PC-9 (cell line): ENCODE measurements around the gene AGAP2. TPM values are rescaled to one million over a fixed set of nuclear protein-coding genes. Genes with fewer than 3 reads are reported as not detected.
A peak's percentile ranks its signal among the peaks of the same experiment; 100 is the strongest.

Experiments used
- BruUV-seq: library from RNA; stranded (reverse); fragments of 400-500 nt; replicated peaks from 2 replicates; lab custom pipeline; 2021; lab: Mats Ljungman, UMichigan
- CTCF ChIA-PET: fragments of 300-600 bp; sonication (Branson Sonifier 250); formaldehyde crosslinking; loops from one replicate; lab custom pipeline; 2022; ENCODE audit warnings: antibody characterized with exemption; lab: Charles Lee
- POLR2A ChIA-PET: fragments of 300-600 bp; sonication (Branson Sonifier 250); formaldehyde crosslinking; loops from one replicate; lab custom pipeline; 2022; ENCODE audit warnings: antibody characterized with exemption; ENCODE audit not compliant: unreplicated experiment; lab: Charles Lee
- DNase-seq, 2 experiments: peaks; one replicate each; pipeline versions ENCODE4 v3.0.0 to v3.0.0-alpha.2; 2015 to 2022; ENCODE audit warnings: mixed read lengths in 1 of 2
- H2AFZ ChIP-seq: fragments of 200-600 bp; sonication (generic); 2 replicates; pipeline ENCODE4 v1.8.1; 2017; ENCODE audit warnings: antibody characterized with exemption
- H3F3A ChIP-seq: fragments of 200-600 bp; sonication (generic); 2 replicates; pipeline ENCODE4 v1.8.1; 2017; ENCODE audit warnings: antibody characterized with exemption, mild to moderate bottlenecking, low read depth; ENCODE audit not compliant: insufficient read depth
- H3K27ac ChIP-seq: fragments of 200-600 bp; sonication (generic); 2 replicates; pipeline ENCODE4 v1.6.1; 2016; ENCODE audit warnings: mixed run types
- H3K27me3 ChIP-seq: fragments of 200-600 bp; sonication (generic); 2 replicates; pipeline ENCODE4 v1.6.1; 2016; ENCODE audit warnings: low read depth, mixed run types; ENCODE audit not compliant: insufficient read depth
- H3K36me3 ChIP-seq: fragments of 200-600 bp; sonication (generic); 2 replicates; pipeline ENCODE4 v1.6.1; 2016; ENCODE audit warnings: low read depth, mixed run types
- H3K4me1 ChIP-seq: fragments of 200-600 bp; sonication (generic); replicated peaks from 2 replicates; pipeline ENCODE4 v1.6.1; 2016; ENCODE audit warnings: mixed run types; ENCODE audit not compliant: insufficient read depth
- H3K4me2 ChIP-seq: fragments of 200-600 bp; sonication (generic); 2 replicates; pipeline ENCODE4 v1.6.1; 2017; ENCODE audit warnings: mixed run types
- H3K4me3 ChIP-seq: fragments of 200-600 bp; sonication (generic); 2 replicates; pipeline ENCODE4 v1.6.1; 2016; ENCODE audit warnings: mixed run types
- H3K79me2 ChIP-seq: fragments of 200-600 bp; sonication (generic); 2 replicates; pipeline ENCODE4 v1.6.1; 2017; ENCODE audit warnings: low read depth, mixed run types
- H3K9me2 ChIP-seq: fragments of 200-600 bp; sonication (generic); 2 replicates; pipeline ENCODE4 v1.8.1; 2017; ENCODE audit warnings: mild to moderate bottlenecking; ENCODE audit not compliant: insufficient read depth
- H3K9me3 ChIP-seq: fragments of 200-600 bp; sonication (generic); 2 replicates; pipeline ENCODE4 v1.8.1; 2016; ENCODE audit warnings: low read depth; ENCODE audit not compliant: insufficient read depth
- H4K20me1 ChIP-seq: fragments of 200-600 bp; sonication (generic); 2 replicates; pipeline ENCODE4 v1.8.1; 2017; ENCODE audit not compliant: insufficient read depth
- EZH2 ChIP-seq: fragments of 200-600 bp; sonication (generic); IDR thresholded peaks from 2 replicates; pipeline ENCODE4 v1.8.0; 2017; ENCODE audit warnings: antibody characterized with exemption, low read depth
- intact Hi-C: fragments of 100-400 bp; cut with micrococcal nuclease; formaldehyde crosslinking; loops from one replicate; pipeline ENCODE4 v1.10.0; 2022; ENCODE audit not compliant: unreplicated experiment
- total RNA-seq: library from RNA; stranded (reverse); gene quantifications from 2 replicates; pipeline ENCODE4 v1.2.3, GENCODE V29; 2021
- TF ChIP-seq, protein P1 (sequence below): fragments of 200-600 bp; sonication (generic); conservative IDR thresholded peaks from 2 replicates; pipeline ENCODE4 v1.6.1; 2017; ENCODE audit warnings: mixed run types, antibody characterized with exemption, mild to moderate bottlenecking, moderate library complexity

AGAP2 gene
- total RNA-seq, 1 experiment from 2014 or later, result 0.50 TPM

DNA sequence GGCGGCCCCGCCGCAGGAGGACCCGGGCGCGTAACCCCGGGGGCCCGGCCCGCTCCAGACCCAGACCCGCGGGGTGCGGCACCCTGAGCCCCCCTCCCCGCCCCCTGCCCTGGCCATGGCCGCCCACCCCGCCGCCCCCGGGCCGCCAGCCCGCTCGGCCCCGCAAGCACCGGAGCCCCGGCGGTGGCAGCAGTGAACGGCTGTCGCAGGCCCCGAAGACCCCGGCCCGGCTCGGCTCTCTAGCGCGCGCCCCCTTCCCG, 16.6 kb upstream of the AGAP2 start:
- H2AFZ ChIP-seq, result no peak overlapping the region
- no peaks in the 10 kb centered on the region for H3K27me3 ChIP-seq
- no peaks in the 10 kb centered on the region for H3K9me3 ChIP-seq
- H3K36me3 ChIP-seq, result peaks cover 7% of the 10 kb centered on the region
- H3K9me2 ChIP-seq, result no peaks in the 10 kb centered on the region
- DNase-seq, result no peak
- ChIA-PET CTCF (no interaction called here), POLR2A (no interaction called here)
- H3K4me2 ChIP-seq, result peak overlapping the region; percentile 93; the same call in 1 of the 2 replicates
- no peaks in the 10 kb centered on the region; the same call in 1 of the 2 replicates for H4K20me1 ChIP-seq
- no peak for TF ChIP-seq EZH2
- TF ChIP-seq, protein P1, sequence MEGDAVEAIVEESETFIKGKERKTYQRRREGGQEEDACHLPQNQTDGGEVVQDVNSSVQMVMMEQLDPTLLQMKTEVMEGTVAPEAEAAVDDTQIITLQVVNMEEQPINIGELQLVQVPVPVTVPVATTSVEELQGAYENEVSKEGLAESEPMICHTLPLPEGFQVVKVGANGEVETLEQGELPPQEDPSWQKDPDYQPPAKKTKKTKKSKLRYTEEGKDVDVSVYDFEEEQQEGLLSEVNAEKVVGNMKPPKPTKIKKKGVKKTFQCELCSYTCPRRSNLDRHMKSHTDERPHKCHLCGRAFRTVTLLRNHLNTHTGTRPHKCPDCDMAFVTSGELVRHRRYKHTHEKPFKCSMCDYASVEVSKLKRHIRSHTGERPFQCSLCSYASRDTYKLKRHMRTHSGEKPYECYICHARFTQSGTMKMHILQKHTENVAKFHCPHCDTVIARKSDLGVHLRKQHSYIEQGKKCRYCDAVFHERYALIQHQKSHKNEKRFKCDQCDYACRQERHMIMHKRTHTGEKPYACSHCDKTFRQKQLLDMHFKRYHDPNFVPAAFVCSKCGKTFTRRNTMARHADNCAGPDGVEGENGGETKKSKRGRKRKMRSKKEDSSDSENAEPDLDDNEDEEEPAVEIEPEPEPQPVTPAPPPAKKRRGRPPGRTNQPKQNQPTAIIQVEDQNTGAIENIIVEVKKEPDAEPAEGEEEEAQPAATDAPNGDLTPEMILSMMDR, result no peak
- intact Hi-C loops, result loop anchor here (2.0 kb wide), 1 partner anchor 18 kb away; the partner anchor contains the start of genes EEF1AKMT3 and METTL1
- peaks cover 27% of the 10 kb centered on the region for H3K4me1 ChIP-seq
- no TSS peak for BruUV-seq
- no peak overlapping the region for H3K27ac ChIP-seq
- peaks cover 20% of the 10 kb centered on the region for H3K79me2 ChIP-seq
- peaks cover 13% of the 10 kb centered on the region; the same call in 1 of the 2 replicates for H3F3A ChIP-seq
- H3K4me3 ChIP-seq, result peak overlapping the region; percentile 68; the same call in 1 of the 2 replicates

DNA sequence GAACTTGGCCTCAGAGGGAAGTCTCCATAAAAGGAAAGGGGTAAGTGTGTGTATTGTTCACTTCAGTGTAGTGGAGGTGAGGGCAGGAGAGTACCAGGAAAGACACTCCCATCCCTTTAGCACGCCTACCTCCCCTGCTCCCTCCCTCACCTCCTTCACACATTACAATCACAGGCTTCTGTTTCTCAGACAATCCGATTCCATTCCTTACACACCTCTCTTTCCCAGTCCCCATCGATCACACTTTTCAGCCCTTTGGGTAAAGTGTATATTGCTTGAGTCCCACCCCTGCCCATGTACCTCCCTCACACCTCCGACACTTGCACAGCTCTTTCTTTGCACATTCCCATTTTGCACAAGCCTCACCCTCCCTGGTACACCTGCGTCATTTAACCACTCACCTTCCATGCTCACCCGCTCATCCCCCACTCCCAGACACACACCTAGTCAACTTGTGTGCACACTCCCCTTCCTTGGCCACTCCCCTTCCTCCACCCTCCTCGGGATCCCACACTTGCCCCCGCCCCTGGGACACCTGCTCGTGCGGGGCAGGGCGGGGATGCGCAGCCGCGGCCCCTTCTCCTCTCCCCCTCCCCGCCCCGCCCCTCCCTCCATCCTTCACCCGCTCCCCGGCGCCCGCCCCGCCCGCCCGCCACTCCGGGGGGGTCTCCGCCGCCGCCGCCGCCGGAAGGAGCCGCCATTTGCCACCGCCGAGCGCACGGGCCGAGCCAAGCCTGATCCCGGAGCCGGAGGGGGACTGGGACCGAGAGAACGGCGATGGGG, 16.1 kb upstream of the AGAP2 start, which contains the start of gene MARCHF9:
MARCHF9 (plus strand) TSS at position 693 of the 783 bp plus-strand sequence. CDS start 426 bp downstream, outside the sequence.
- no peaks in the 10 kb centered on the region; the same call in 1 of the 2 replicates for H4K20me1 ChIP-seq
- peak within 1 kb of the TSS; percentile 93 for H3K4me2 ChIP-seq
- no peaks in the 10 kb centered on the region for H3K27me3 ChIP-seq
- peak; percentile 62 to 83 for DNase-seq
- H3K9me2 ChIP-seq, result no peaks in the 10 kb centered on the region
- H3K4me1 ChIP-seq, result peaks cover 27% of the 10 kb centered on the region
- peak within 1 kb of the TSS; percentile 68 for H3K4me3 ChIP-seq
- no peak for TF ChIP-seq EZH2
- TF ChIP-seq, protein P1, result no peak
- ChIA-PET CTCF (no interaction called here), POLR2A (interaction anchor here (0.7 kb wide), 1 partner anchor 12 kb away, joined by 6 read pairs; no protein-coding TSS in a partner anchor)
- H3K79me2 ChIP-seq, result peaks cover 23% of the 10 kb centered on the region
- peaks cover 8% of the 10 kb centered on the region for H3K36me3 ChIP-seq
- H2AFZ ChIP-seq, result peak within 1 kb of the TSS; percentile 83
- no peak within 1 kb of the TSS for H3K27ac ChIP-seq
- BruUV-seq, result no TSS peak
- H3F3A ChIP-seq, result peaks cover 13% of the 10 kb centered on the region; the same call in 1 of the 2 replicates
- intact Hi-C loops, result loop anchor here (2.0 kb wide), 1 partner anchor 18 kb away; the partner anchor contains the start of genes EEF1AKMT3 and METTL1
- no peaks in the 10 kb centered on the region for H3K9me3 ChIP-seq

- Histone ChIP-seq H3K4me1 (peaks cover 27% of the 10 kb centered on the region), H3K79me2 (peaks cover 27% of the 10 kb centered on the region), H3K9me3 (no peaks in the 10 kb centered on the region), H3K4me3 (peak overlapping the region; percentile 68; the same call in 1 of the 2 replicates), H3K27me3 (no peaks in the 10 kb centered on the region), H2AFZ (no peak overlapping the region), H3F3A (peaks cover 20% of the 10 kb centered on the region; the same call in 1 of the 2 replicates), H3K9me2 (no peaks in the 10 kb centered on the region), H3K27ac (no peak overlapping the region), H4K20me1 (no peaks in the 10 kb centered on the region), H3K36me3 (peaks cover 14% of the 10 kb centered on the region), H3K4me2 (peak overlapping the region; percentile 93)
- intact Hi-C loops, result loop anchor here (2.0 kb wide), 2 partner anchors 19 to 231 kb away; partner anchors contain the start of genes EEF1AKMT3, MBD6 and METTL1
- ChIA-PET CTCF (no interaction called here), POLR2A (interaction anchor here (0.7 kb wide), 1 partner anchor 12 kb away, joined by 6 read pairs; no protein-coding TSS in a partner anchor)
- TF ChIP-seq, protein P1, result no peak
- no peak for TF ChIP-seq EZH2
- DNase-seq, result no peak
- no TSS peak for BruUV-seq
Observed at GRCh38 chr12:57753756-57754337, 15.3 kb upstream of the AGAP2 start.
